Uterus (tissue), 4 donors: Measurements from ENCODE around the gene GNAS-AS1. TPM values are rescaled to one million over a fixed set of nuclear protein-coding genes. Genes with fewer than 3 reads are reported as not detected.
A peak's percentile ranks its signal among the peaks of the same experiment; 100 is the strongest.

ENCODE experiments used
- DNase-seq, 2 donors: peaks; one replicate each; pipeline ENCODE4 v3.0.0-alpha.2; 2019 to 2020
- H3K27ac ChIP-seq, 2 donors: fragments of 200-600 bp; sonication (generic); 1 replicate in 1 of 2; 2 replicates in 1 of 2; pipeline ENCODE4 v1.5.1; 2016 to 2018
- H3K27me3 ChIP-seq, 2 donors: fragments of 200-600 bp; sonication (generic); one replicate each; pipeline ENCODE4 v1.5.1; 2018 to 2019; ENCODE audit warnings: control low read depth in 1 of 2
- H3K36me3 ChIP-seq, 2 donors: fragments of 200-600 bp; sonication (generic); one replicate each; pipeline ENCODE4 v1.5.1; 2019; ENCODE audit warnings: control low read depth in 1 of 2
- H3K4me1 ChIP-seq, 2 donors: fragments of 200-600 bp; sonication (generic); one replicate each; pipeline ENCODE4 v1.5.1; 2018 to 2019; ENCODE audit warnings: control low read depth in 1 of 2
- H3K4me3 ChIP-seq, 2 donors: fragments of 200-600 bp; sonication (generic); 1 replicate in 1 of 2; 2 replicates in 1 of 2; pipeline ENCODE4 v1.5.1; 2018 to 2019; ENCODE audit warnings: mild to moderate bottlenecking in 1 of 2
- H3K9me3 ChIP-seq, 2 donors: fragments of 200-600 bp; sonication (generic); one replicate each; pipeline ENCODE4 v1.5.1; 2019; ENCODE audit warnings: control low read depth in 1 of 2
- CTCF ChIP-seq, 4 experiments: fragments of 200-600 bp in 2 of 4; fragments of 450-650 bp in 2 of 4; sonication (generic) in 2 of 4; IDR thresholded peaks; one replicate each; pipeline ENCODE4 v1.5.1; 2016 to 2019; ENCODE audit warnings: antibody characterized with exemption in 4 of 4, mild to moderate bottlenecking in 2 of 4, moderate library complexity in 1 of 4
- POLR2A ChIP-seq, 2 donors: fragments of 450-650 bp; IDR thresholded peaks; one replicate each; pipeline ENCODE4 v1.6.1; 2016; ENCODE audit warnings: antibody characterized with exemption in 2 of 2, mild to moderate bottlenecking in 1 of 2, moderate library complexity in 1 of 2
- intact Hi-C: fragments of 100-400 bp; cut with DNase I; formaldehyde crosslinking; loops from one replicate; pipeline ENCODE4 v1.15.1; 2023; ENCODE audit warnings: low total_unique reads
- total RNA-seq, 4 donors: library from RNA; depleted of rRNA in 3 of 4; stranded (reverse); fragments of >200 nt in 3 of 4; gene quantifications; one replicate each; pipeline versions ENCODE4 v1.1.0 to v1.2.4, GENCODE V29; 2014 to 2023
- donor health status: DM: yes; HTN: yes; CAD: no.

GNAS-AS1 gene
- total RNA-seq, 4 donors from 2014 or later = 0.77 to 3.4 (median 1.2) TPM; not detected in 1

DNA sequence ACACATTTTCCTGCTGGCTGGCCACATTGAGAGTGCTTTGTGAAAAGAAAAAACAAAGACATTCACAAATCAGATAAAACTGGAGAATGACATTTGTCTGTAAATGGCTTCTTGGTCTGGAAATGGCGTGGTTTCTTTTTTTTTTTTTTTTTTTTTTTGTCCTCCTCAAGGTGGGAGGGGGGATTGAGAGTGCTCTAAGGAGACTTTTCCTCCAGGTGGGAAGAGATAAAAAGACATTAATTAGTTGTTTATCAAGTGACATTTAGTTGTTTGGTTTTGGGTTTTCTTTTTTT lies 42.2 kb upstream of the GNAS-AS1 start:
- intact Hi-C loops = loop anchor here (10.0 kb wide), 1 partner anchor 92 kb away; the partner anchor contains the start of gene NELFCD
- Histone ChIP-seq H3K4me3 (peak overlapping the region; percentile 65 to 96), H3K27ac (peak overlapping the region; percentile 98 to 100), H3K36me3 (no peaks in the 10 kb centered on the region), H3K27me3 (no peaks in the 10 kb centered on the region), H3K4me1 (peaks cover 16 to 25% of the 10 kb centered on the region in 2 donors), H3K9me3 (no peaks in the 10 kb centered on the region)
- TF ChIP-seq CTCF (IDR thresholded peaks at IDR 0.05) = no peak
- TF ChIP-seq POLR2A (IDR thresholded peaks at IDR 0.05) = no peak
- DNase-seq = no peak

GRCh38 chr20:58892141-58892931 lies 41.6 kb upstream of the GNAS-AS1 start:
- DNase-seq = peak; percentile 73 to 80
- H3K9me3 ChIP-seq = no peaks in the 10 kb centered on the region
- intact Hi-C loops = loop anchor here (10.0 kb wide), 1 partner anchor 92 kb away; the partner anchor contains the start of gene NELFCD
- peak in 2 of 4 experiments; percentile 15 for TF ChIP-seq CTCF (IDR thresholded peaks at IDR 0.05)
- TF ChIP-seq POLR2A (IDR thresholded peaks at IDR 0.05) = no peak
- peaks cover 12 to 25% of the 10 kb centered on the region in 2 donors for H3K4me1 ChIP-seq
- peak overlapping the region; percentile 65 to 96 for H3K4me3 ChIP-seq
- H3K36me3 ChIP-seq = no peaks in the 10 kb centered on the region
- H3K27ac ChIP-seq = peak overlapping the region; percentile 98 to 100
- no peaks in the 10 kb centered on the region for H3K27me3 ChIP-seq

DNA sequence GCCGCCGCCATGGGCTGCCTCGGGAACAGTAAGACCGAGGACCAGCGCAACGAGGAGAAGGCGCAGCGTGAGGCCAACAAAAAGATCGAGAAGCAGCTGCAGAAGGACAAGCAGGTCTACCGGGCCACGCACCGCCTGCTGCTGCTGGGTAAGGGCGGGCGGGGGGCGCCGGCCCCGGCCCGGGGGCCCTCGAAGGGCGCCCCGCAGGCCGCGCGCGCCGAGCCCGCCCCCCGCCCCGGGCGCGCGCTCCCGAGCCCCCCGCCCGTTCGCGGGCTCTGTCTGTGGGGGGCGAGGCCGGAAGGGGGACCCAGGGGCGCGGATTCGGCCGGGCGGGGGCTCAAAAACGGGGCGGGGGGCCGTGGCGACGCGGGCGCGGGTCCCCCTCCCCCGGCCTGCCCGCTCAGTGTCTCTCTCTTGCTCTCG lies 41.0 kb upstream of the GNAS-AS1 start:
- peak overlapping the region; percentile 65 to 96 for H3K4me3 ChIP-seq
- H3K9me3 ChIP-seq = no peaks in the 10 kb centered on the region
- intact Hi-C loops = loop anchor here (10.0 kb wide), 1 partner anchor 93 kb away; the partner anchor contains the start of gene NELFCD
- H3K27me3 ChIP-seq = no peaks in the 10 kb centered on the region
- H3K36me3 ChIP-seq = no peaks in the 10 kb centered on the region
- H3K27ac ChIP-seq = peak overlapping the region; percentile 98 to 100
- DNase-seq = peak; percentile 40 to 42
- TF ChIP-seq POLR2A (IDR thresholded peaks at IDR 0.05) = no peak
- TF ChIP-seq CTCF (IDR thresholded peaks at IDR 0.05) = no peak
- H3K4me1 ChIP-seq = peaks cover 6 to 20% of the 10 kb centered on the region in 2 donors

- intact Hi-C loops = loop anchor here (10.0 kb wide), 1 partner anchor 94 kb away; the partner anchor contains the start of gene NELFCD
- Histone ChIP-seq H3K27me3 (no peaks in the 10 kb centered on the region), H3K36me3 (no peaks in the 10 kb centered on the region), H3K4me1 (peaks cover 5 to 15% of the 10 kb centered on the region in 2 donors), H3K27ac (peak overlapping the region; percentile 98 to 100), H3K4me3 (peak overlapping the region; percentile 77 to 96), H3K9me3 (no peaks in the 10 kb centered on the region)
- TF ChIP-seq POLR2A (IDR thresholded peaks at IDR 0.05) (peak; percentile 62 to 86), CTCF (IDR thresholded peaks at IDR 0.05) (no peak)
- peak; percentile 79 to 80 for DNase-seq
Measured at GRCh38 chr20:58891086-58891717, 40.5 kb upstream of the GNAS-AS1 start.
